Measurements from ENCODE around the gene DUSP12.

- TF ChIP-seq E2F4 (CRISPR knock-in tag; IDR thresholded peaks at IDR 0.05; ENCODE audit: borderline replicate concordance, low read depth) (no peak), CTCF (IDR thresholded peaks at IDR 0.05) (no peak)
These were observed 21.6 kb downstream of the DUSP12 start for GRCh38 chr1:161771161-161771560.
